OCI-LY7 (cell line): Measurements from ENCODE around the gene IQGAP2. TPM values are rescaled to one million over a fixed set of nuclear protein-coding genes. Genes with fewer than 3 reads are reported as not detected.

Experiments used
- BruUV-seq: library from RNA; stranded (reverse); fragments of 400-500 nt; replicated peaks from 2 replicates; lab custom pipeline; 2021; lab: Mats Ljungman, UMichigan
- CTCF ChIA-PET: fragments of 300-600 bp; sonication (Branson Sonifier 250); formaldehyde crosslinking; loops from one replicate; lab custom pipeline; 2022; ENCODE audit warnings: antibody characterized with exemption; ENCODE audit not compliant: unreplicated experiment; lab: Charles Lee
- POLR2A ChIA-PET: fragments of 300-600 bp; sonication (Branson Sonifier 250); formaldehyde crosslinking; loops from one replicate; lab custom pipeline; 2022; ENCODE audit warnings: antibody characterized with exemption; lab: Charles Lee
- DNase-seq: peaks from one replicate; pipeline ENCODE4 v3.0.0-alpha.2; 2015; ENCODE audit warnings: low spot score
- H2AFZ ChIP-seq: fragments of 200-600 bp; sonication (generic), shearing (Covaris generic); 2 replicates; pipeline ENCODE4 v1.6.1; 2014; ENCODE audit warnings: mild to moderate bottlenecking, antibody characterized with exemption, low read length, moderate library complexity
- H3K27ac ChIP-seq: fragments of 200-600 bp; sonication (generic); 2 replicates; pipeline ENCODE4 v1.5.1; 2014; ENCODE audit warnings: mixed run types, low read depth, mild to moderate bottlenecking, moderate library complexity, low read length, inconsistent platforms; ENCODE audit not compliant: poor library complexity, severe bottlenecking
- H3K36me3 ChIP-seq: fragments of 200-600 bp; sonication (generic); 2 replicates; pipeline ENCODE4 v1.6.1; 2014; ENCODE audit warnings: mild to moderate bottlenecking, antibody characterized with exemption, low read length, moderate library complexity, mixed read lengths; ENCODE audit not compliant: insufficient read depth
- H3K4me1 ChIP-seq: fragments of 200-600 bp; sonication (generic); 2 replicates; pipeline ENCODE4 v1.5.1; 2014; ENCODE audit warnings: mild to moderate bottlenecking, low read length; ENCODE audit not compliant: insufficient read depth, poor library complexity, severe bottlenecking
- H3K4me2 ChIP-seq: fragments of 200-600 bp; sonication (generic); 2 replicates; pipeline ENCODE4 v1.6.1; 2014; ENCODE audit warnings: mild to moderate bottlenecking, low read length
- H3K4me3 ChIP-seq: fragments of 200-600 bp; sonication (generic); 2 replicates; pipeline ENCODE4 v1.5.1; 2014; ENCODE audit warnings: mild to moderate bottlenecking, low read depth, low read length; ENCODE audit not compliant: poor library complexity, severe bottlenecking
- H3K79me2 ChIP-seq: fragments of 200-600 bp; sonication (generic); 2 replicates; pipeline ENCODE4 v1.6.1; 2016; ENCODE audit warnings: low read depth, mild to moderate bottlenecking, low read length, moderate library complexity, mixed read lengths; ENCODE audit not compliant: insufficient read depth
- H3K9me2 ChIP-seq: fragments of 200-600 bp; sonication (generic); 2 replicates; pipeline ENCODE4 v1.6.1; 2016; ENCODE audit warnings: mild to moderate bottlenecking, low read length, mixed read lengths; ENCODE audit not compliant: insufficient read depth
- H3K9me3 ChIP-seq: fragments of 200-600 bp; sonication (generic); 2 replicates; pipeline ENCODE4 v1.6.1; 2014; ENCODE audit warnings: mild to moderate bottlenecking, mixed run types, low read length, mixed read lengths
- H4K20me1 ChIP-seq: fragments of 200-600 bp; sonication (generic); 2 replicates; pipeline ENCODE4 v1.6.1; 2014; ENCODE audit warnings: mild to moderate bottlenecking, antibody characterized with exemption, low read length, moderate library complexity, mixed read lengths; ENCODE audit not compliant: insufficient read depth
- EZH2phosphoT487 ChIP-seq: fragments of 200-600 bp; sonication (generic); IDR thresholded peaks from 2 replicates; pipeline ENCODE4 v1.6.1; 2018; ENCODE audit warnings: low read depth, borderline replicate concordance, mild to moderate bottlenecking, mixed run types, antibody characterized with exemption, low read length, moderate library complexity, mixed read lengths
- intact Hi-C: fragments of 100-400 bp; cut with micrococcal nuclease; formaldehyde crosslinking; loops from one replicate; pipeline ENCODE4 v1.10.0; 2022; ENCODE audit not compliant: unreplicated experiment
- total RNA-seq, 2 experiments: library from RNA; depleted of rRNA in 1 of 2; stranded (reverse); fragments of >200 nt in 1 of 2; shearing (Covaris generic) in 1 of 2; gene quantifications; 2 replicates each; pipeline ENCODE4 v1.2.3, GENCODE V29; 2014 to 2022
- TF ChIP-seq, protein P1 (sequence below): fragments of 200-600 bp; sonication (generic); conservative IDR thresholded peaks from 2 replicates; pipeline ENCODE4 v1.5.1; 2014; ENCODE audit warnings: mild to moderate bottlenecking, antibody characterized with exemption, low read length, moderate library complexity, mixed read lengths

IQGAP2 gene
- total RNA-seq, 2 experiments from 2014 or later, result 30.0 to 50.2 TPM

DNA sequence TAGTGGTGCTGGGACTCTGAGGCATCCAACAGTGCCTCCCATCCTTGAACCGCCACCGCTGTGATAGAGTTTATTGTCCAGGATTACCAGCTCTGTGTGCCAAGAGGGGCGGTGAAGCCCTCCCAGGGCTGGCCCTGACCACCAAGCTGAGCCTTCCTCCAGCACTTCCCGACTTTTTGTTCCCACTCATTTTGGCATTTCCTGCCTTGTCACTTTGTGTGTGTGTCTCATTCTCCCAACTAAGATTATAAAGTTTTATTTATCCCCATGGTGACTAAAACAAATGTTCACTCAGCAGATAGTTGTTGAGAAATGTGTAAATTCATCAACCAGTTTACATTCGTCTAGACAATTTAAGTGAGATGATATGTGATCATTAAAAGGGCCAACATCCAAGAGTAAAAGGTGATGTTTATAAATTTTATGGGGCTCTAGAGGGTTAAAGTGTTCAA, 315.3 kb downstream of the IQGAP2 start:
- BruUV-seq, result no TSS peak
- Histone ChIP-seq H3K9me3 (no peaks in the 10 kb centered on the region), H2AFZ (no peak overlapping the region), H3K4me1 (peaks cover 9% of the 10 kb centered on the region), H3K9me2 (no peaks in the 10 kb centered on the region), H3K4me2 (no peak overlapping the region), H4K20me1 (no peaks in the 10 kb centered on the region), H3K36me3 (no peaks in the 10 kb centered on the region), H3K27ac (no peak overlapping the region), H3K4me3 (no peak overlapping the region), H3K79me2 (no peaks in the 10 kb centered on the region)
- CTCF ChIA-PET, result no interaction called here
- DNase-seq, result no peak
- POLR2A ChIA-PET, result interaction anchor here (0.6 kb wide), 1 partner anchor 1686 kb away, joined by 3 read pairs; no protein-coding TSS in a partner anchor
- intact Hi-C loops, result no loop called here
- TF ChIP-seq EZH2phosphoT487, result no peak
- TF ChIP-seq, protein P1, sequence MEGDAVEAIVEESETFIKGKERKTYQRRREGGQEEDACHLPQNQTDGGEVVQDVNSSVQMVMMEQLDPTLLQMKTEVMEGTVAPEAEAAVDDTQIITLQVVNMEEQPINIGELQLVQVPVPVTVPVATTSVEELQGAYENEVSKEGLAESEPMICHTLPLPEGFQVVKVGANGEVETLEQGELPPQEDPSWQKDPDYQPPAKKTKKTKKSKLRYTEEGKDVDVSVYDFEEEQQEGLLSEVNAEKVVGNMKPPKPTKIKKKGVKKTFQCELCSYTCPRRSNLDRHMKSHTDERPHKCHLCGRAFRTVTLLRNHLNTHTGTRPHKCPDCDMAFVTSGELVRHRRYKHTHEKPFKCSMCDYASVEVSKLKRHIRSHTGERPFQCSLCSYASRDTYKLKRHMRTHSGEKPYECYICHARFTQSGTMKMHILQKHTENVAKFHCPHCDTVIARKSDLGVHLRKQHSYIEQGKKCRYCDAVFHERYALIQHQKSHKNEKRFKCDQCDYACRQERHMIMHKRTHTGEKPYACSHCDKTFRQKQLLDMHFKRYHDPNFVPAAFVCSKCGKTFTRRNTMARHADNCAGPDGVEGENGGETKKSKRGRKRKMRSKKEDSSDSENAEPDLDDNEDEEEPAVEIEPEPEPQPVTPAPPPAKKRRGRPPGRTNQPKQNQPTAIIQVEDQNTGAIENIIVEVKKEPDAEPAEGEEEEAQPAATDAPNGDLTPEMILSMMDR, result no peak

DNA sequence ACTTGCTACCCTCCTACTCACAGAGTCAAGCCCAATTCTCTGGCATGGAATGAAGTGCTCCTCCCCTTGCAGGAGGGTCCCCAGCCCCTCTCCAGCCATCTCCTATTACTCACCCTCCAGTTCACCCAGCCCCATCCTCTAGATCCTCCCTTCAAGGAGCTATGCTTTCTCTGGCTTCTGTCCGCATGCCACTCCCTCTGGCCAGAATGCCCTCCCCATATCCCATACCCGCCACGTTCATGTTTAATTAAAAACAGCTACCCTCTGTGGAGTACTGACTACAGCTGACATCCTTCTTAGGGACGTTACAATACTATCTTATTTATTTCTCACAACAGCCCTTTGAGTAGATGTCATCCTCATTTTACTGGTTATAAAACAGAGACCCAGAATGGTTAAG, 315.8 kb downstream of the IQGAP2 start:
- ChIA-PET POLR2A (interaction anchor here (0.6 kb wide), 1 partner anchor 748 kb away, joined by 3 read pairs; no protein-coding TSS in a partner anchor), CTCF (no interaction called here)
- Histone ChIP-seq H3K4me2 (no peak overlapping the region), H3K79me2 (no peaks in the 10 kb centered on the region), H3K9me3 (no peaks in the 10 kb centered on the region), H2AFZ (no peak overlapping the region), H3K4me1 (peaks cover 9% of the 10 kb centered on the region), H3K9me2 (no peaks in the 10 kb centered on the region), H3K27ac (no peak overlapping the region), H4K20me1 (no peaks in the 10 kb centered on the region), H3K4me3 (no peak overlapping the region), H3K36me3 (no peaks in the 10 kb centered on the region)
- DNase-seq, result no peak
- intact Hi-C loops, result no loop called here
- TF ChIP-seq EZH2phosphoT487, result no peak
- TF ChIP-seq, protein P1, result no peak
- BruUV-seq, result no TSS peak

DNA sequence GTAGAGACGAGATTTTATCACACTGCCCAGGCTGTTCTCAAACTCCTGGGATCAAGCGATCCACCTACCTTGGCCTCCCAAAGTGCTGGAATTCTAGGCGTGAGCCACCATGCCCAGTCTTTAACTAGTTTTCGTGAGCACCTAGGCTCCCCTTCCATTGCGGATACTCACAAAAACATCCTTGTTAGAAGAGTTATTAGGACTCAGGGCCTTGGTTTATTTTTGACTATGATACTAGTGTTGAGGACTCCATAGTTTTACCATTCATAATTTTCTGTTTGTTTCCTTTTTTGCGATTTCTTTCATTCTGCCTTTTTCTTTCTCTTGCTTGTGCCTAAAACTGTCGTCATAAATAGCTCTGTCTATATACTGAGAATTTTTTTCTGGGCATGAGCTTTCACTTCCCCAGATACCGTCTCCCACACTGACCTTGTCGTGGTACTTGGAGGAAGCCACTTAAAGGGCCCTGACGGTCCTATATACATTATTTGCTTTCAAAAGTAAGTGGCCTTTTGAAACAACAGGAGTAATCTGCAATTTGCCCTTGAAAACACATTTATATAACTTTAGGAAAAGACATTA, 318.0 kb downstream of the IQGAP2 start:
- no peaks in the 10 kb centered on the region for H4K20me1 ChIP-seq
- H2AFZ ChIP-seq, result peak overlapping the region; percentile 6; the same call in 1 of the 2 replicates
- ChIA-PET CTCF (no interaction called here), POLR2A (interaction anchor here (1.0 to 1.3 kb wide), 2 partner anchors 16 kb away, joined by 4 read pairs; no protein-coding TSS in a partner anchor)
- H3K27ac ChIP-seq, result no peak overlapping the region
- H3K4me1 ChIP-seq, result peaks cover 9% of the 10 kb centered on the region
- TF ChIP-seq EZH2phosphoT487, result no peak
- TF ChIP-seq, protein P1, result no peak
- no peaks in the 10 kb centered on the region for H3K9me3 ChIP-seq
- H3K4me3 ChIP-seq, result no peak overlapping the region
- no peaks in the 10 kb centered on the region for H3K79me2 ChIP-seq
- H3K4me2 ChIP-seq, result peak overlapping the region; percentile 29; the same call in 1 of the 2 replicates
- DNase-seq, result peak; percentile 36
- H3K9me2 ChIP-seq, result no peaks in the 10 kb centered on the region
- intact Hi-C loops, result no loop called here
- BruUV-seq, result no TSS peak
- no peaks in the 10 kb centered on the region for H3K36me3 ChIP-seq
